ENCODE results near the gene AMMECR1L. TPM values are rescaled to one million over a fixed set of nuclear protein-coding genes. Genes with fewer than 3 reads are reported as not detected.

The AMMECR1L gene
- total and polyA plus RNA-seq, 10 of the 15 experiments (the other 5 are each of a cell fraction or from before 2014, with no cell fraction given), result 2.7 to 12.1 (median 8.0) TPM

DNA sequence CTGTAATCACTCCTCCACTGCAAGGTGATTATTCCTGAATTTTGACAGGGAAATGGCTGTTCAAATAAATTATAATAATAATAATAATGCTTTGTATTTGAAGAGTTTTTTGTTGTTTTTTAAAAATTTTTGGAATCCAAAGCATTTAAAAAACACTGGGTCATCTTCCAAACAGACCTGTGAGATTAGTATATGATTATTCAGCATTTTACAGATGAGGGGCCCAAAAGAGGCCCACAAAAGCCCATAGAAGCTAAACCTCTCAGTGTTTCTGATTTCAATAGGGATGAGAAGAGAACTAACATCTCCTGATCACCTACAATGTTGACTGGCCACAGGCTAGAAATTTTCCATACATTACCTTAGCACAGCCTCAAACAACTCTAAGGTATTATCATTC, 19.8 kb downstream of the AMMECR1L start (continued):
- TF ChIP-seq ZZZ3 (IDR thresholded peaks at IDR 0.05; ENCODE audit: control insufficient read depth, insufficient read length, low read depth), result no peak
- no peak for TF ChIP-seq ZNF384 (IDR thresholded peaks at IDR 0.05; ENCODE audit: borderline replicate concordance, low read depth, low read length)
- TF ChIP-seq MEF2B (IDR thresholded peaks at IDR 0.05; ENCODE audit: partially characterized antibody, poor library complexity, severe bottlenecking), result no peak
- no peak for TF ChIP-seq RUNX3 (IDR thresholded peaks at IDR 0.05; ENCODE audit: low read length)
- no peak for TF ChIP-seq RAD51 (IDR thresholded peaks at IDR 0.05)

DNA sequence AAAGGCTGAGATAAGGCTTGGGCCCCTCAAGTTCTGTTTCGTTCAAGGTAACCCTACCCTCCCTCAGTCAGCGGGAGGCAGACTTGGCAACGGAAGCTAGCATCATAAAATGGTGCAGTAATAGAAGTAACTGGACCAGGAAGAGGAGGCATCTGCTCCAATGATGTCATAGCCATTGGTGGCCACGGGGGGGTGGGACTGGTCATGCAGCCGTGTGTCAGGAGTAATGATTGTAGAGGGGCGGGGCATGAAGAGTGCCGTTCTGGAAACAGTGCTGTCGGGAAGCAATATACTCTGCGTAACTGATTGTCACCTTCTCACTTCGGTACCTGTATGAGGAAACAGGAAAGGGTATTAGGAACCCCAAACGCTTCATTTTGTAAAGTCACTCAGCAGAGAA, 20.9 kb downstream of the AMMECR1L start:
- ChIA-PET RAD21 (ENCODE audit: unreplicated experiment) (no interaction called here), CTCF (no interaction called here), POLR2A (no interaction called here), SMC1A (ENCODE audit: uncharacterized antibody, unreplicated experiment) (no interaction called here)
- no peak for ATAC-seq
- no peak for FAIRE-seq
- Histone ChIP-seq H3K4me3 (no peak overlapping the region), H2AFZ (ENCODE audit: control insufficient read depth, low read depth, low read length) (no peak overlapping the region), H3K27me3 (replicated peaks in 1 of 2; ENCODE audit: control insufficient read depth in 2 of 2, insufficient read depth in 2 of 2, low read length in 1 of 2) (no peaks in the 10 kb centered on the region), H3K79me2 (ENCODE audit: control insufficient read depth, insufficient read depth, low read length) (no peaks in the 10 kb centered on the region), H4K20me1 (ENCODE audit: control insufficient read depth, insufficient read depth) (no peaks in the 10 kb centered on the region), H3K9ac (ENCODE audit: control insufficient read depth, insufficient read depth, low read length) (no peak overlapping the region), H3K9me3 (replicated peaks; ENCODE audit: control insufficient read depth, insufficient read depth, low read length) (no peaks in the 10 kb centered on the region), H3K27ac (ENCODE audit: control insufficient read depth, insufficient read depth) (no peak overlapping the region), H3K36me3 (ENCODE audit: control insufficient read depth in 2 of 2, insufficient read depth in 2 of 2, low read length in 1 of 2) (peaks cover 15 to 25% of the 10 kb centered on the region in 2 experiments), H3K4me2 (ENCODE audit: control insufficient read depth, insufficient read depth) (no peak overlapping the region), H3K4me1 (ENCODE audit: control insufficient read depth, insufficient read depth, low read length) (no peaks in the 10 kb centered on the region)
- no TSS peak for BruUV-seq (replicated peaks)
- WGBS (ENCODE audit: insufficient coverage, insufficient replicate concordance, low lambda C conversion rate, missing lambda C conversion rate), result 81% methylated on average over 11 of the region's 11 CpGs
- intact Hi-C loops (cut with micrococcal nuclease; ENCODE audit: unreplicated experiment), result no loop called here
- no peak for TF ChIP-seq NFYA (IDR thresholded peaks at IDR 0.05; ENCODE audit: borderline replicate concordance, low read depth, low read length)
- TF ChIP-seq PML (IDR thresholded peaks at IDR 0.05; ENCODE audit: low read length), result no peak
- TF ChIP-seq SREBF1 (IDR thresholded peaks at IDR 0.05; ENCODE audit: low read length), result no peak
- TF ChIP-seq, protein P1, sequence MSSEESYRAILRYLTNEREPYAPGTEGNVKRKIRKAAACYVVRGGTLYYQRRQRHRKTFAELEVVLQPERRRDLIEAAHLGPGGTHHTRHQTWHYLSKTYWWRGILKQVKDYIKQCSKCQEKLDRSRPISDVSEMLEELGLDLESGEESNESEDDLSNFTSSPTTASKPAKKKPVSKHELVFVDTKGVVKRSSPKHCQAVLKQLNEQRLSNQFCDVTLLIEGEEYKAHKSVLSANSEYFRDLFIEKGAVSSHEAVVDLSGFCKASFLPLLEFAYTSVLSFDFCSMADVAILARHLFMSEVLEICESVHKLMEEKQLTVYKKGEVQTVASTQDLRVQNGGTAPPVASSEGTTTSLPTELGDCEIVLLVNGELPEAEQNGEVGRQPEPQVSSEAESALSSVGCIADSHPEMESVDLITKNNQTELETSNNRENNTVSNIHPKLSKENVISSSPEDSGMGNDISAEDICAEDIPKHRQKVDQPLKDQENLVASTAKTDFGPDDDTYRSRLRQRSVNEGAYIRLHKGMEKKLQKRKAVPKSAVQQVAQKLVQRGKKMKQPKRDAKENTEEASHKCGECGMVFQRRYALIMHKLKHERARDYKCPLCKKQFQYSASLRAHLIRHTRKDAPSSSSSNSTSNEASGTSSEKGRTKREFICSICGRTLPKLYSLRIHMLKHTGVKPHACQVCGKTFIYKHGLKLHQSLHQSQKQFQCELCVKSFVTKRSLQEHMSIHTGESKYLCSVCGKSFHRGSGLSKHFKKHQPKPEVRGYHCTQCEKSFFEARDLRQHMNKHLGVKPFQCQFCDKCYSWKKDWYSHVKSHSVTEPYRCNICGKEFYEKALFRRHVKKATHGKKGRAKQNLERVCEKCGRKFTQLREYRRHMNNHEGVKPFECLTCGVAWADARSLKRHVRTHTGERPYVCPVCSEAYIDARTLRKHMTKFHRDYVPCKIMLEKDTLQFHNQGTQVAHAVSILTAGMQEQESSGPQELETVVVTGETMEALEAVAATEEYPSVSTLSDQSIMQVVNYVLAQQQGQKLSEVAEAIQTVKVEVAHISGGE (CRISPR knock-in tag; IDR thresholded peaks at IDR 0.05), result no peak
- TF ChIP-seq, protein P2, sequence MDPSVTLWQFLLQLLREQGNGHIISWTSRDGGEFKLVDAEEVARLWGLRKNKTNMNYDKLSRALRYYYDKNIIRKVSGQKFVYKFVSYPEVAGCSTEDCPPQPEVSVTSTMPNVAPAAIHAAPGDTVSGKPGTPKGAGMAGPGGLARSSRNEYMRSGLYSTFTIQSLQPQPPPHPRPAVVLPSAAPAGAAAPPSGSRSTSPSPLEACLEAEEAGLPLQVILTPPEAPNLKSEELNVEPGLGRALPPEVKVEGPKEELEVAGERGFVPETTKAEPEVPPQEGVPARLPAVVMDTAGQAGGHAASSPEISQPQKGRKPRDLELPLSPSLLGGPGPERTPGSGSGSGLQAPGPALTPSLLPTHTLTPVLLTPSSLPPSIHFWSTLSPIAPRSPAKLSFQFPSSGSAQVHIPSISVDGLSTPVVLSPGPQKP (IDR thresholded peaks at IDR 0.05; ENCODE audit: low read depth, low read length), result no peak
- no peak for DNase-seq (ENCODE audit: low read depth, low spot score)
- in situ Hi-C loops (cut with MboI), result no loop called here
